ENCODE measurements around the gene IL16. TPM values are rescaled to one million over a fixed set of nuclear protein-coding genes. Genes with fewer than 3 reads are reported as not detected.

The IL16 gene
- total RNA-seq, 2 experiments from 2014 or later: 118 to 144 TPM

DNA sequence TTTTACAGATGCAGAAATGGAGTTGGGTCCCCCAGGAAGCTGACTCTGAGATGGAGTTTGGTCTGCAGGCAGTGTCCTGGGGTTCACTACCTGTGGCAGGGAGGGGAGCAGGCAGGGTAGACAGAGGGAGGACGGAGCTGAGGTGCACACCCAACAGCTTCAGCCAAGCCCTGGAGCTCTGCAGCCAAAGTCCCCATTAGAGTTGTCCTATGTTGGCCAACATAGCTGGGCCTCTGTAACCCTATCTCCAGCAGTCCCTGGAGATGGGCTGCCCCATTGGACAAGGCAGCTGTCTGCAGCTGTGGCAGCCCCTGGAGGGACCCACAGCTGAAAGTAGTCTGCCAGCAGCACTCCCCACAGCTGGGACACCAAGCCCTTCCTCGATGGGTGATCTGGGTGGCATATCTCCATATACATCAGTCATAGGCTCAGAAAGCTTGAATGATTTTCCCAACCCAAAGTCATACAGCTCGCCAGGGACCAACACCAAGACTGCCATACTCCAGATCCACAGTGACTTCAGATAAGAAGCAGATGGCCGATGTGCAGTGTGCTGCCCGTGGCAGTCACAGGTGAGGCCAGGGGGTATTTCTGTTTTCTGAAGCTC lies 95.3 kb downstream of the IL16 start:
- no peak for ATAC-seq
- CTCF ChIA-PET: interaction anchor here (1.4 to 7.7 kb wide), 6 partner anchors 10 to 32 kb away, joined by 3 to 60 read pairs (median 14); partner anchors contain the start of gene STARD5
- Mint-ChIP-seq H3K9me3 (ENCODE audit: low read depth) (no peaks in the 10 kb centered on the region), H3K4me1 (peaks cover 68% of the 10 kb centered on the region), H3K27me3 (no peaks in the 10 kb centered on the region), H3K27ac (peak overlapping the region; percentile 95), H3K4me3 (peak overlapping the region; percentile 57), H3K36me3 (peaks cover 4% of the 10 kb centered on the region)
- DNase-seq: no peak

- Mint-ChIP-seq H3K36me3 (peaks cover 6% of the 10 kb centered on the region), H3K4me3 (peak overlapping the region; percentile 57), H3K27me3 (no peaks in the 10 kb centered on the region), H3K4me1 (peaks cover 67% of the 10 kb centered on the region), H3K9me3 (ENCODE audit: low read depth) (no peaks in the 10 kb centered on the region), H3K27ac (peak overlapping the region; percentile 95)
- CTCF ChIA-PET: interaction anchor here (2.0 to 7.7 kb wide), 5 partner anchors 9 to 31 kb away, joined by 5 to 60 read pairs (median 17); partner anchors contain the start of gene STARD5
- no peak for ATAC-seq
- DNase-seq: no peak
Observed at GRCh38 chr15:81292523-81293001, 95.9 kb downstream of the IL16 start.

GRCh38 chr15:81293728-81294515 lies 97.2 kb downstream of the IL16 start:
- Mint-ChIP-seq H3K4me1 (peaks cover 71% of the 10 kb centered on the region), H3K27ac (peak overlapping the region; percentile 95), H3K27me3 (no peaks in the 10 kb centered on the region), H3K9me3 (ENCODE audit: low read depth) (no peaks in the 10 kb centered on the region), H3K4me3 (peak overlapping the region; percentile 57), H3K36me3 (peaks cover 17% of the 10 kb centered on the region)
- DNase-seq (peak; percentile 88), ATAC-seq (peak; percentile 66)
- CTCF ChIA-PET: interaction anchor here (0.6 to 7.7 kb wide), 7 partner anchors 8 to 270 kb away, joined by 3 to 60 read pairs (median 6); no protein-coding TSS in a partner anchor

DNA sequence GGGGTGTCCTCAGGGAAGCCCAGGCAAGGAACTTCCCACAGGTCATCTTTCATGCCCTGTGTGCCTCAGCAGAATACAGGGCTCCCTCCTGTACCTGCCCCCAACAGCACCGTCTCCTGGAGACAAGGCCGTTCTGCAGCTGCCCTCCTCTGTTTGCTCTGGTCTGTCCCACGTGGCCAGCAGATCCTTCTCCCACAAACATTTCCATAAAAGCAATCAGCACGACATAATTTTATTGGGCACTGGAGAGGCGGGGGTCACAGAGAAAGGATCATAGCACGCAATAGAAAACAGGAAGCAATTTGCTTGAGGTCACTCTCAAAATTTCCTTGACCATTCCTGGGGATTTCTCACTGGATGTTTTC lies 97.8 kb downstream of the IL16 start:
- H3K27ac Mint-ChIP-seq: peak overlapping the region; percentile 95
- H3K4me1 Mint-ChIP-seq: peaks cover 76% of the 10 kb centered on the region
- no peak for DNase-seq
- no peaks in the 10 kb centered on the region for H3K9me3 Mint-ChIP-seq (ENCODE audit: low read depth)
- H3K4me3 Mint-ChIP-seq: peak overlapping the region; percentile 57
- H3K36me3 Mint-ChIP-seq: peaks cover 23% of the 10 kb centered on the region
- H3K27me3 Mint-ChIP-seq: no peaks in the 10 kb centered on the region
- ATAC-seq: no peak
- CTCF ChIA-PET: interaction anchor here (1.3 to 7.7 kb wide), 5 partner anchors 7 to 304 kb away, joined by 3 to 60 read pairs (median 17); no protein-coding TSS in a partner anchor

- H3K36me3 Mint-ChIP-seq: peaks cover 33% of the 10 kb centered on the region
- H3K27ac Mint-ChIP-seq: peak overlapping the region; percentile 95
- no peaks in the 10 kb centered on the region for H3K9me3 Mint-ChIP-seq (ENCODE audit: low read depth)
- no peak for DNase-seq
- ATAC-seq: no peak
- CTCF ChIA-PET: interaction anchor here (0.7 to 7.7 kb wide), 6 partner anchors 10 to 305 kb away, joined by 3 to 60 read pairs (median 3); partner anchors contain the start of gene STARD5
- H3K27me3 Mint-ChIP-seq: no peaks in the 10 kb centered on the region
- H3K4me1 Mint-ChIP-seq: peaks cover 82% of the 10 kb centered on the region
- peak overlapping the region; percentile 96 for H3K4me3 Mint-ChIP-seq
Observed at GRCh38 chr15:81295486-81296121, 98.9 kb downstream of the IL16 start.

DNA sequence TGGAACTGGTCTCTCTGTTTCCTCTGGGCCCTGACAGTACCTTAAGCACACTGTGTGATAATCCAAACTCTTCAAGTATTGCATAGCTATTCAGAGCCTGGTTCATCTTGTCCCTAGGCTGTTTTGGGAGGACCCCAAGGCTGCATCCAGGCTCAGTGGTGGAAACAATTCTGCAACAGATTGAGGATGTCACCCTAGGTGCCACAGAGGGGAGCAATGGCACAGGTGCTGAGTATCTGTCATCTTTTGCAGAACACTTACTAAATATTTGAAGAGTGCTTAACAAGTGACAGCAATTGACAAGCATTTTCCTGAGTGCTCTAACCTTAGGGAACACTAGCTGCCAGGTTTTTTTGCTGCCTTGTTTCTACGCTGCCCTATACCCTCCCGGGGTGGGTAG lies 99.5 kb downstream of the IL16 start:
- DNase-seq (no peak), ATAC-seq (peak; percentile 1)
- Mint-ChIP-seq H3K4me1 (peaks cover 84% of the 10 kb centered on the region), H3K27me3 (no peaks in the 10 kb centered on the region), H3K36me3 (peaks cover 39% of the 10 kb centered on the region), H3K9me3 (ENCODE audit: low read depth) (no peaks in the 10 kb centered on the region), H3K27ac (peak overlapping the region; percentile 95), H3K4me3 (peak overlapping the region; percentile 96)
- CTCF ChIA-PET: interaction anchor here (0.7 to 7.7 kb wide), 8 partner anchors 9 to 105 kb away, joined by 3 to 60 read pairs (median 4); partner anchors contain the start of gene STARD5

DNA sequence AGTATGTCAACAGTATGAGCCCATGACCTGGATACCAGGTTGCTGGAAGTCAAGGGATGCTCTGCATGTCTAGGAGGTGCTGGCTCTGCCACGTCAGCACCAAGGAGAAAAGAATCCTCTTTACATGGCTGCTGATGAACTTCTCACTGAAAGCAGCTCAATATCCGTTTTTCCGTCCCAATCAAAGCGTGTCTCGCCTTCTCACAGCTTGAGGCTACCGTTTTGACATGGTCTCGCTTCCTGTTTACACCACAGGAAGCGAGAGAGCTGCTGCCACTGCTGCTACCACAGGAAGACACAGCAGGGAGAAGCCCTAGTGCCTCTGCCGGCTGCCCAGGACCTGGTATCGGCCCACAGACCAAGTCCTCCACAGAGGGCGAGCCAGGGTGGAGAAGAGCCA lies 100.0 kb downstream of the IL16 start:
- Mint-ChIP-seq H3K4me3 (peak overlapping the region; percentile 96), H3K9me3 (ENCODE audit: low read depth) (no peaks in the 10 kb centered on the region), H3K27ac (peak overlapping the region; percentile 95), H3K36me3 (peaks cover 44% of the 10 kb centered on the region), H3K4me1 (peaks cover 84% of the 10 kb centered on the region), H3K27me3 (no peaks in the 10 kb centered on the region)
- CTCF ChIA-PET: interaction anchor here (0.7 to 7.7 kb wide), 8 partner anchors 8 to 104 kb away, joined by 3 to 60 read pairs (median 4); partner anchors contain the start of gene STARD5
- peak; percentile 73 for ATAC-seq
- peak; percentile 93 for DNase-seq

DNA sequence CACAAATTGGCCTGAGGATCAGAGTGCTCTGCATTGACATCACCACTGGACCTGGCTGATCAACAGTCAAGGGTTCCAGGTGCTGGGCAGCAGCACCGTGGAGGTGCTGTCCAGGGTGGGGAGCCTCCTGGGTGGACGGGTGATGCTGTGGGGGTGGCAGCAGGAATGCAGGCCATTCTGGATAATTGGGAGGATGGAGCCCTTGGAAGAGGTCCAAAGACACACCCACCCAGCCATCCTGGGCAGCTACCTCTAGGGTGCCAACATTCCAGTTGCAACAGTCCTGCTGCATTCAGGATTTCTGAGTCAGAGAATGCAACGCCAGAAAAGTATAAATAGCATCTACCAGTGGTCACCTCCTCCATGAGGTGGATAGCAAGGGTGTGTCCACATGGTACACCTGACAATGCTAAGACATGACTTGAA lies 100.5 kb downstream of the IL16 start:
- Mint-ChIP-seq H3K4me3 (peak overlapping the region; percentile 96), H3K4me1 (peaks cover 84% of the 10 kb centered on the region), H3K9me3 (ENCODE audit: low read depth) (no peaks in the 10 kb centered on the region), H3K27me3 (no peaks in the 10 kb centered on the region), H3K36me3 (peaks cover 49% of the 10 kb centered on the region), H3K27ac (peak overlapping the region; percentile 95)
- ATAC-seq (peak; percentile 2), DNase-seq (no peak)
- CTCF ChIA-PET: interaction anchor here (0.9 to 7.7 kb wide), 7 partner anchors 11 to 104 kb away, joined by 3 to 60 read pairs (median 7); no protein-coding TSS in a partner anchor

DNA sequence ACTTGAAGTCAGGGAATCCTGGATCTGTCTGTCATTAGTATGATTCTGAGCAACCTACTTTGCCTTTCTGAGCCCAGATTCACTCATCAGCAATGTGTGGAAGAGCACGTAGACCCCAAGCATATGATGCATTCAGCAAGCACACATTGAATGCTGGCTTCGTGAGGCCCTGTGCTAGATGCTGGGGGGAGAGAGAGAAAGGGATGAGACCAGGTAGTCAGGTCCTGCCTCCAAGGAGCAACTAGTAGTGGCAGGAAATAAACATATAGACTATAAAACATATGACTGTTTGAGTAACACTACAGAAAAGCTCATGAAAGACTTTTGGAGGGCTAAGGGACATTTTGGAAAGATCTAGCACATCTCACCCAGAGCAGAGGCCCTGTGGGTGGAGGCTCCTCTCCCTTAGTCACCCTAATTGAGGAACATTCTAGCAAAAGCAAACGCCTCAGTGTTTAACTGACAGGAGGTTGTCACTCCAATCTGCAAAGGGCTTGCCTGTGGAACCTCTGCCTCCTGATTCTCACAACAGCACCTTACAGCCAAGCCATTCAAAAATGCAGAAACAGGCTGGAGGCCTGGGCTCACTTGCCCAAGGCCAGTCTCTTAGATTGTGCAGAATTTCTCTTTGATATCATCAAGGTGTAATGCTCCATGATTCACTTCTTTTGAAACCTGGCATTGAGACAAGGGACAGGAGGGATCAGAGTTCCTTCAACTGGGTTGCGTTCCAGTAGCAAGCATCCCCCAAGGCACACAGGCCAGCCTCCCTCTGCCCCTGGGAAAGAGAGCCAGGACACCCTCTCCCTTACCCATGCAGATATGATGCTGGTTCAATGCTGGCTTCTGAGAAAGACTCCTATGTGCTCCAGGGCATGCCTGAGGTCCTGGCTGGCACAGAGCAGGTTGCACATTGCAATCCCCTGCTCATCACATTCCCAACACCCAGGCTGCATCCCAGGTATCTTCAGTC lies 101.2 kb downstream of the IL16 start:
- Mint-ChIP-seq H3K4me1 (peaks cover 84% of the 10 kb centered on the region), H3K4me3 (peak overlapping the region; percentile 96), H3K27ac (peak overlapping the region; percentile 95), H3K27me3 (no peaks in the 10 kb centered on the region), H3K9me3 (ENCODE audit: low read depth) (no peaks in the 10 kb centered on the region), H3K36me3 (peaks cover 56% of the 10 kb centered on the region)
- no peak for ATAC-seq
- CTCF ChIA-PET: interaction anchor here (1.2 to 6.0 kb wide), 5 partner anchors 10 to 35 kb away, joined by 4 to 42 read pairs (median 7); no protein-coding TSS in a partner anchor
- DNase-seq: no peak

DNA sequence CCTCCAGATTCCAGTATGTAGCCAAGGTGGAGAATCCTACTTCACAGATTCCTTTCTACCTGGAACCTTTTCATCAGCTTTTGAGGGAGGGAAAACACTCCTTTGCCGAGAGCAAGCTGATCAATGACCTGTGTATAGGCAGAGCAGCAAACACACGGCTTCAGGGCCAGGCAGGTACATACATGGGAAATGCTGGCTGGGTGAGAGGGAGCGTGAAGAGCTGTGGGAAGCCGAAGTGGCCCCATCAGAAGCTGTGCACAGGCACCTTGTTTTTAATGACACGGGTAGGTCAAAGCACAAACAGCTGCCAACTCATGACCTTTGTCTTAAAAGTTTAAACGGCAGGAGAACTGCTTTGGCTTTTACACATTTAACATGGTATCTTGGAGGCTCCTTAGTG lies 101.9 kb downstream of the IL16 start:
- Mint-ChIP-seq H3K27ac (peak overlapping the region; percentile 95), H3K4me1 (peaks cover 84% of the 10 kb centered on the region), H3K36me3 (peaks cover 63% of the 10 kb centered on the region), H3K4me3 (peak overlapping the region; percentile 96), H3K9me3 (ENCODE audit: low read depth) (no peaks in the 10 kb centered on the region), H3K27me3 (no peaks in the 10 kb centered on the region)
- CTCF ChIA-PET: interaction anchor here (1.2 to 6.0 kb wide), 7 partner anchors 10 to 34 kb away, joined by 3 to 42 read pairs (median 6); partner anchors contain the start of gene STARD5
- ATAC-seq (no peak), DNase-seq (no peak)

DNA sequence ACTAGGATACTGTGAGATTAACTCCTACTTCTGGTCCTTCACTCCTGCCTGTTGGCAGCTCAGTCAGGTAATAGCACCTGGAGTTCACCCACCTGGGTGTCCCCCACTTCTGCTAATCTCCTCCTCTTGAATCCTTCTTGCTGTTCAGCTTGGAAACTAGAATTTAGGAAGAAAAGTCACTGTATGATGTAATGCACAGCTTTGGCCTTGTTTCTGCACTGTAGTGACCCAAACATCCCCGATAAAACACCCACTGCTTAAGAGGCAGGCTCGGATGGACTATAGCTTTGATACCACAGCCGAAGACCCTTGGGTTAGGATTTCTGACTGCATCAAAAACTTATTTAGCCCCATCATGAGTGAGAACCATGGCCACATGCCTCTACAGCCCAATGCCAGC lies 102.5 kb downstream of the IL16 start:
- no peaks in the 10 kb centered on the region for H3K27me3 Mint-ChIP-seq
- H3K27ac Mint-ChIP-seq: peak overlapping the region; percentile 95
- peak overlapping the region; percentile 96 for H3K4me3 Mint-ChIP-seq
- no peak for ATAC-seq
- CTCF ChIA-PET: interaction anchor here (1.2 to 6.0 kb wide), 6 partner anchors 20 to 34 kb away, joined by 3 to 42 read pairs (median 5); partner anchors contain the start of gene STARD5
- no peaks in the 10 kb centered on the region for H3K9me3 Mint-ChIP-seq (ENCODE audit: low read depth)
- H3K36me3 Mint-ChIP-seq: peaks cover 69% of the 10 kb centered on the region
- peaks cover 84% of the 10 kb centered on the region for H3K4me1 Mint-ChIP-seq
- no peak for DNase-seq
